NCI-H524 treated with DMSO at 0.1 percent for 48 hours (cell line): ENCODE data around the gene PHC2.
"Not testable (repeated sequence)": the region's sequence is repeated elsewhere in the genome, so short reads cannot be mapped to it uniquely, and the experiment has no call there.

Source experiments
- DNase-seq: peaks from one replicate; lab custom pipeline; 2025; lab: John Stamatoyannopoulos, UW

PHC2 gene

GRCh38 chr1:33314416-33314815, 116.5 kb downstream of the PHC2 start:
- DNase-seq: no peak

- no peak for DNase-seq
Observed at GRCh38 chr1:33312413-33312749, 118.5 kb downstream of the PHC2 start.

GRCh38 chr1:33311706-33312412, 119.0 kb downstream of the PHC2 start:
- DNase-seq: no peak

GRCh38 chr1:33310702-33311101, 120.2 kb downstream of the PHC2 start:
- no peak for DNase-seq

GRCh38 chr1:33309351-33309750, 121.5 kb downstream of the PHC2 start:
- not testable (repeated sequence) for DNase-seq

- no peak for DNase-seq
Observed at GRCh38 chr1:33307494-33307864, 123.4 kb downstream of the PHC2 start.

- no peak for DNase-seq
Observed at GRCh38 chr1:33306653-33307493, 124.0 kb downstream of the PHC2 start.

- no peak for DNase-seq
Observed at GRCh38 chr1:33305816-33306652, 124.9 kb downstream of the PHC2 start.

GRCh38 chr1:33305016-33305415, 125.9 kb downstream of the PHC2 start:
- DNase-seq: no peak

GRCh38 chr1:33302325-33302724, 128.6 kb downstream of the PHC2 start:
- no peak for DNase-seq

GRCh38 chr1:33301273-33301984, 129.5 kb downstream of the PHC2 start:
- no peak for DNase-seq

- DNase-seq: no peak
Observed at GRCh38 chr1:33300673-33301072, 130.2 kb downstream of the PHC2 start.

- no peak for DNase-seq
Observed at GRCh38 chr1:33299461-33300155, 131.3 kb downstream of the PHC2 start.

- no peak for DNase-seq
Observed at GRCh38 chr1:33298623-33299277, 132.1 kb downstream of the PHC2 start.

GRCh38 chr1:33297911-33298622, 132.8 kb downstream of the PHC2 start:
- no peak for DNase-seq

- no peak for DNase-seq
Observed at GRCh38 chr1:33296824-33297223, 134.1 kb downstream of the PHC2 start.

GRCh38 chr1:33296082-33296458, 134.8 kb downstream of the PHC2 start:
- DNase-seq: no peak

- no peak for DNase-seq
Observed at GRCh38 chr1:33295450-33296081, 135.3 kb downstream of the PHC2 start.

- no peak for DNase-seq
Observed at GRCh38 chr1:33295023-33295422, 135.9 kb downstream of the PHC2 start.
